Activated naive CD4-positive, alpha-beta T cell treated with anti-CD3 and anti-CD28 coated beads, Interleukin-2, amount 50 U/mL, for 24 hours (primary cell): ENCODE measurements around the gene GPC5.
"Not testable (repeated sequence)": the region's sequence is repeated elsewhere in the genome, so short reads cannot be mapped to it uniquely, and the experiment has no call there.

Source experiments
- H3K27ac Mint-ChIP-seq: one replicate; pipeline ENCODE4 v1.8.0; 2021; ENCODE audit warnings: mild to moderate bottlenecking, mixed read lengths
- H3K27me3 Mint-ChIP-seq: one replicate; pipeline ENCODE4 v1.8.0; 2021; ENCODE audit warnings: mixed read lengths
- H3K36me3 Mint-ChIP-seq: one replicate; pipeline ENCODE4 v1.8.0; 2021; ENCODE audit warnings: mixed read lengths
- H3K4me1 Mint-ChIP-seq: one replicate; pipeline ENCODE4 v1.8.0; 2021; ENCODE audit warnings: mixed read lengths
- H3K4me3 Mint-ChIP-seq: one replicate; pipeline ENCODE4 v1.8.0; 2021; ENCODE audit warnings: mild to moderate bottlenecking, mixed read lengths
- H3K9me3 Mint-ChIP-seq: one replicate; pipeline ENCODE4 v1.8.0; 2021; ENCODE audit warnings: mixed read lengths

Gene GPC5

GRCh38 chr13:92719868-92720267, 1321.4 kb downstream of the GPC5 start:
- H3K27me3 Mint-ChIP-seq: no peaks in the 10 kb centered on the region
- H3K27ac Mint-ChIP-seq: no peak overlapping the region
- H3K4me1 Mint-ChIP-seq: no peaks in the 10 kb centered on the region
- H3K4me3 Mint-ChIP-seq: no peak overlapping the region
- H3K36me3 Mint-ChIP-seq: no peaks in the 10 kb centered on the region
- no peaks in the 10 kb centered on the region for H3K9me3 Mint-ChIP-seq

DNA sequence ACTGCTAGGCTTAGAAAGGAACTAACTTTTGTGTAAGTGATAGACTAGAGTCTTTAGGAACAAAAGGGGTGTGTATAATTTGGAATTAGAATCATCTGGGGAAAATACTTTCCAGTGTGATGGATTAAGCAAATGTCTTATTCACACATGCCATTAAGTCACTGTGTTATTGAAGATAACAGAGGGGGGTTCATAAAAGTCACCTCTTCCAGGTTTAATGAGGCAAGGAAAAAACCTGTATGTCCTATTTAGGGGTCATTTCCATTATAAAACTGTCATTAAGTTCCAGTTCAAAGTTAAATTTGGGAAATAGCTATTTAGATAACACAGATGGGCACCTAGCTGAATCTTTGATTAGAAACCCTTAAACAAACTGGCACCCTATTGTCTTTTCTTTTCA, 1323.2 kb downstream of the GPC5 start:
- H3K27ac Mint-ChIP-seq: no peak overlapping the region
- H3K4me1 Mint-ChIP-seq: no peaks in the 10 kb centered on the region
- H3K9me3 Mint-ChIP-seq: no peaks in the 10 kb centered on the region
- H3K27me3 Mint-ChIP-seq: no peaks in the 10 kb centered on the region
- no peak overlapping the region for H3K4me3 Mint-ChIP-seq
- H3K36me3 Mint-ChIP-seq: no peaks in the 10 kb centered on the region

DNA sequence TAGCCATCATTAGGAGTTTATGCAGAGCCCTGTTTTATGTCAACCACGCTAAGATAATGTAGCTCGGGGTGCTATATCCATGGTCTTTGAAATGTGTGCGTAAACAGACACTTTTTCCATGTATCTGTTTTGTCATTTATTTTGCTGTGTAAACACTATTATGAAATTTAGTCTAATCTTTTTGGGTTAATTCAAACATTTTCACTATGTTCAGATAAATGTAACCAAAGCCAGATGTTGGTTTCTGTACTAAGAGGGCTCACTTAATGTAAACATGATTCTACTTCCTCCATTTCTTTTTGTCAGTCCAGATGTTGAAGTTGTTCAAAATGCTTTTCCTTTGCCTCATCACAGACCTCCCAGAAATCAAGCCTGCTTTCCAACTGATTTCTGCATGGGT, 1328.7 kb downstream of the GPC5 start:
- Mint-ChIP-seq H3K4me1 (no peaks in the 10 kb centered on the region), H3K36me3 (no peaks in the 10 kb centered on the region), H3K27me3 (no peaks in the 10 kb centered on the region), H3K27ac (no peak overlapping the region), H3K9me3 (no peaks in the 10 kb centered on the region), H3K4me3 (no peak overlapping the region)

GRCh38 chr13:92734068-92734467, 1335.6 kb downstream of the GPC5 start:
- H3K4me1 Mint-ChIP-seq: no peaks in the 10 kb centered on the region
- H3K27ac Mint-ChIP-seq: no peak overlapping the region
- H3K4me3 Mint-ChIP-seq: no peak overlapping the region
- H3K27me3 Mint-ChIP-seq: no peaks in the 10 kb centered on the region
- no peaks in the 10 kb centered on the region for H3K36me3 Mint-ChIP-seq
- H3K9me3 Mint-ChIP-seq: peaks cover 8% of the 10 kb centered on the region

- H3K27ac Mint-ChIP-seq: no peak overlapping the region
- H3K9me3 Mint-ChIP-seq: peaks cover 8% of the 10 kb centered on the region
- H3K36me3 Mint-ChIP-seq: no peaks in the 10 kb centered on the region
- no peaks in the 10 kb centered on the region for H3K4me1 Mint-ChIP-seq
- H3K4me3 Mint-ChIP-seq: no peak overlapping the region
- no peaks in the 10 kb centered on the region for H3K27me3 Mint-ChIP-seq
These were observed 1336.1 kb downstream of the GPC5 start for GRCh38 chr13:92734545-92734944.

- Mint-ChIP-seq H3K36me3 (no peaks in the 10 kb centered on the region), H3K9me3 (peaks cover 8% of the 10 kb centered on the region)
These were observed 1337.5 kb downstream of the GPC5 start for GRCh38 chr13:92735909-92736308.

GRCh38 chr13:92739306-92739818, 1340.9 kb downstream of the GPC5 start:
- Mint-ChIP-seq H3K27me3 (no peaks in the 10 kb centered on the region), H3K4me1 (no peaks in the 10 kb centered on the region), H3K27ac (no peak overlapping the region), H3K36me3 (no peaks in the 10 kb centered on the region), H3K9me3 (peaks cover 8% of the 10 kb centered on the region), H3K4me3 (no peak overlapping the region)

More at GRCh38 chr13:92735909-92736308, 1337.5 kb downstream of the GPC5 start:
- no peaks in the 10 kb centered on the region for H3K27me3 Mint-ChIP-seq
- H3K4me1 Mint-ChIP-seq: no peaks in the 10 kb centered on the region
- no peak overlapping the region for H3K4me3 Mint-ChIP-seq
- no peak overlapping the region for H3K27ac Mint-ChIP-seq

- Mint-ChIP-seq H3K4me3 (no peak overlapping the region), H3K9me3 (no peaks in the 10 kb centered on the region), H3K27ac (no peak overlapping the region), H3K4me1 (no peaks in the 10 kb centered on the region), H3K27me3 (no peaks in the 10 kb centered on the region), H3K36me3 (no peaks in the 10 kb centered on the region)
These were observed 1345.6 kb downstream of the GPC5 start for GRCh38 chr13:92743992-92744391.

DNA sequence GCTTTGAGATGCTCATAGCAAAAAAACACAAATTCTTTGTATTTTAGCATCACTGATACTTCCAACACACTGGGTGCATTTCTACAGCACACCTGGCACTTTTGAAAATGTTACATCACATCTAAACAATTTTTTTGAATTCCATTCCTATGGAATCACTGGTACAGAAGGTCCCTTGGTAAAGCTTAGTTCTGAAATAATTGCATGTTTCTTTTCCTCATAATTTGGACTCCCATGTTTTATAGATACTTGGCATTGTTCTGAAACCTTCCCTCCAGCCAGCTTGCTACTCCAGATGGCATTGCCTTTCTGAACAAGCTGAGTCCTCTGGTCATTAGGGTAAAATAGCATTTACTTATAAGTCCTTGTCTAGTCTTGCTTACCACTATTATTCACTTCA, 1346.8 kb downstream of the GPC5 start:
- no peak overlapping the region for H3K27ac Mint-ChIP-seq
- H3K4me3 Mint-ChIP-seq: no peak overlapping the region
- H3K36me3 Mint-ChIP-seq: no peaks in the 10 kb centered on the region
- H3K27me3 Mint-ChIP-seq: no peaks in the 10 kb centered on the region
- no peaks in the 10 kb centered on the region for H3K4me1 Mint-ChIP-seq
- no peaks in the 10 kb centered on the region for H3K9me3 Mint-ChIP-seq

GRCh38 chr13:92752705-92753104, 1354.3 kb downstream of the GPC5 start:
- not testable (repeated sequence) for H3K4me3 Mint-ChIP-seq, H3K27ac Mint-ChIP-seq, H3K9me3 Mint-ChIP-seq, H3K36me3 Mint-ChIP-seq, H3K4me1 Mint-ChIP-seq, H3K27me3 Mint-ChIP-seq

GRCh38 chr13:92761710-92762109, 1363.3 kb downstream of the GPC5 start:
- H3K27ac Mint-ChIP-seq: no peak overlapping the region
- peaks cover 12% of the 10 kb centered on the region for H3K9me3 Mint-ChIP-seq
- H3K4me3 Mint-ChIP-seq: no peak overlapping the region
- no peaks in the 10 kb centered on the region for H3K4me1 Mint-ChIP-seq
- H3K36me3 Mint-ChIP-seq: no peaks in the 10 kb centered on the region
- H3K27me3 Mint-ChIP-seq: no peaks in the 10 kb centered on the region

DNA sequence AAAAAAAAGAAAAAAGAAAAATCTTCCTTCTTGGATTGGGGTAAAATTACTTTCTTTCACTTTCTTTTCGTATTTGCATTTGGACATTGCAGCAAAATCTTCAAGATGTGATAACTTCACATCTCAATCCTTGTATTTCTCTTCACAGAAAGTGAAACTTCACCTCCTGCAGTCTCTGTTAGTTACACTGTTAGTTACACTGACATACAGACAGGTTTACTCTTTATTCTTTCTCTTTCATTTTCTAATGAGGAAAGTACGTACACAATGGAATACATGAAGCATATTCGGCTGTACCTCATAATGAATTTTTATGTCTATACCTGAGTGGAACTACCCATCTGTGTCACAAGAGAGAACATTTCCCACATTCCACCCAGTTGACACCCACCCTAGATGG, 1369.0 kb downstream of the GPC5 start:
- Mint-ChIP-seq H3K9me3 (peaks cover 11% of the 10 kb centered on the region), H3K27me3 (no peaks in the 10 kb centered on the region), H3K4me1 (no peaks in the 10 kb centered on the region), H3K27ac (no peak overlapping the region), H3K4me3 (no peak overlapping the region), H3K36me3 (no peaks in the 10 kb centered on the region)

GRCh38 chr13:92768602-92769001, 1370.2 kb downstream of the GPC5 start:
- H3K9me3 Mint-ChIP-seq: peaks cover 7% of the 10 kb centered on the region
- no peak overlapping the region for H3K4me3 Mint-ChIP-seq
- no peaks in the 10 kb centered on the region for H3K4me1 Mint-ChIP-seq
- H3K36me3 Mint-ChIP-seq: no peaks in the 10 kb centered on the region
- H3K27me3 Mint-ChIP-seq: no peaks in the 10 kb centered on the region
- H3K27ac Mint-ChIP-seq: no peak overlapping the region

GRCh38 chr13:92769046-92769445, 1370.6 kb downstream of the GPC5 start:
- H3K9me3 Mint-ChIP-seq: peaks cover 9% of the 10 kb centered on the region
- H3K27me3 Mint-ChIP-seq: no peaks in the 10 kb centered on the region
- H3K36me3 Mint-ChIP-seq: no peaks in the 10 kb centered on the region
- no peak overlapping the region for H3K4me3 Mint-ChIP-seq
- H3K27ac Mint-ChIP-seq: no peak overlapping the region
- no peaks in the 10 kb centered on the region for H3K4me1 Mint-ChIP-seq

- Mint-ChIP-seq H3K4me1 (no peaks in the 10 kb centered on the region), H3K36me3 (no peaks in the 10 kb centered on the region), H3K9me3 (peaks cover 9% of the 10 kb centered on the region), H3K4me3 (no peak overlapping the region), H3K27me3 (no peaks in the 10 kb centered on the region), H3K27ac (no peak overlapping the region)
These were observed 1377.2 kb downstream of the GPC5 start for GRCh38 chr13:92775658-92776057.

DNA sequence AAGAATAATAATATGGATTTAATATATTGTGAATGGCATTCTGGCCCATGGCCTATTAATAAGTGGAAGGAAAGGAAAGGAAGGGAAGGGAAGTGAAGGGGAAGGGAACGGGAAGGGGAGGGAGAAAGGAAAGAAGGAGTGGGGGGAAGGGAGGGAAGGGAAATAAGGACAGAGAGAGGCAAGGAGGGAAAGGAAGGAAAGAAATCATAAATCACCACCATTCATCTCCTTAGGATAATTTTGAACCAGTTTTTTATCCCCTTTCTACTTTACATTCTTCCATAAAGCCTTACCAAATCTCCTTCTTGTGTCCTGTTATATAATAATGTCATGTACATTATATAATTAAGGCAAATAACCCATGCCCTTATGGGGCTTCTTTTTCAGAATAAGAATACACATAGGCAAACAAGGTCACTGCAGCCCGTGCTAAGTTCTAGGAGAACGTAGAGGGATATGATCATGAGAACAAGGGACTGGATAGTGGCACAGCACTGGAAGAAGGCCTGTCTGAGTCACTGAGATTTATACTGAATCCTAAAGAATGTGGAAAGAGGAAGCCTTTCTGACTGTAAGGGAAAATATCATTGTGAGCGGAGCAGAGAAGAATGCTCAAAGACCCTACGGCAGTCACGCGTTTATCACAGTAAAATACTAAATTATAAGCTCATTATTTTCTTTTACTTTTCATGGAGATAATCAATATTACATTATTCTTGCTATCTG, 1383.7 kb downstream of the GPC5 start:
- Mint-ChIP-seq H3K27ac (no peak overlapping the region), H3K9me3 (no peaks in the 10 kb centered on the region), H3K36me3 (no peaks in the 10 kb centered on the region), H3K4me3 (no peak overlapping the region), H3K27me3 (no peaks in the 10 kb centered on the region), H3K4me1 (no peaks in the 10 kb centered on the region)

GRCh38 chr13:92802776-92803175, 1404.4 kb downstream of the GPC5 start:
- no peaks in the 10 kb centered on the region for H3K9me3 Mint-ChIP-seq
- peaks cover 6% of the 10 kb centered on the region for H3K4me1 Mint-ChIP-seq
- no peaks in the 10 kb centered on the region for H3K27me3 Mint-ChIP-seq
- no peaks in the 10 kb centered on the region for H3K36me3 Mint-ChIP-seq
- H3K4me3 Mint-ChIP-seq: no peak overlapping the region
- H3K27ac Mint-ChIP-seq: no peak overlapping the region
